Nephron (organoid): ENCODE data around the gene APEX2.

Experiments
- H3K27ac Mint-ChIP-seq, 3 experiments: 2 replicates each; pipeline ENCODE4 v1.8.0; 2020; ENCODE audit warnings: mixed read lengths in 3 of 3, mild to moderate bottlenecking in 2 of 3, moderate library complexity in 1 of 3
- H3K27me3 Mint-ChIP-seq: 2 replicates; pipeline ENCODE4 v1.8.0; 2021; ENCODE audit warnings: low read depth, mild to moderate bottlenecking, moderate library complexity, mixed read lengths
- H3K36me3 Mint-ChIP-seq: 2 replicates; pipeline ENCODE4 v1.8.0; 2020; ENCODE audit warnings: low read depth, mixed read lengths
- H3K4me1 Mint-ChIP-seq: 2 replicates; pipeline ENCODE4 v1.8.0; 2020; ENCODE audit warnings: mixed read lengths
- H3K4me3 Mint-ChIP-seq, 3 experiments: 2 replicates each; pipeline ENCODE4 v1.8.0; 2020; ENCODE audit warnings: mild to moderate bottlenecking in 3 of 3, mixed read lengths in 3 of 3, moderate library complexity in 2 of 3
- H3K9me3 Mint-ChIP-seq: 2 replicates; pipeline ENCODE4 v1.8.0; 2020; ENCODE audit warnings: mixed read lengths
- TF ChIP-seq, protein P1 (sequence below), 3 experiments: fragments of 200-600 bp; sonication (generic); IDR thresholded peaks; one replicate each; pipeline ENCODE4 v1.5.0; 2021; ENCODE audit warnings: antibody characterized with exemption in 3 of 3; ENCODE audit not compliant: unreplicated experiment in 3 of 3

The APEX2 gene, protein sequence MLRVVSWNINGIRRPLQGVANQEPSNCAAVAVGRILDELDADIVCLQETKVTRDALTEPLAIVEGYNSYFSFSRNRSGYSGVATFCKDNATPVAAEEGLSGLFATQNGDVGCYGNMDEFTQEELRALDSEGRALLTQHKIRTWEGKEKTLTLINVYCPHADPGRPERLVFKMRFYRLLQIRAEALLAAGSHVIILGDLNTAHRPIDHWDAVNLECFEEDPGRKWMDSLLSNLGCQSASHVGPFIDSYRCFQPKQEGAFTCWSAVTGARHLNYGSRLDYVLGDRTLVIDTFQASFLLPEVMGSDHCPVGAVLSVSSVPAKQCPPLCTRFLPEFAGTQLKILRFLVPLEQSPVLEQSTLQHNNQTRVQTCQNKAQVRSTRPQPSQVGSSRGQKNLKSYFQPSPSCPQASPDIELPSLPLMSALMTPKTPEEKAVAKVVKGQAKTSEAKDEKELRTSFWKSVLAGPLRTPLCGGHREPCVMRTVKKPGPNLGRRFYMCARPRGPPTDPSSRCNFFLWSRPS

DNA sequence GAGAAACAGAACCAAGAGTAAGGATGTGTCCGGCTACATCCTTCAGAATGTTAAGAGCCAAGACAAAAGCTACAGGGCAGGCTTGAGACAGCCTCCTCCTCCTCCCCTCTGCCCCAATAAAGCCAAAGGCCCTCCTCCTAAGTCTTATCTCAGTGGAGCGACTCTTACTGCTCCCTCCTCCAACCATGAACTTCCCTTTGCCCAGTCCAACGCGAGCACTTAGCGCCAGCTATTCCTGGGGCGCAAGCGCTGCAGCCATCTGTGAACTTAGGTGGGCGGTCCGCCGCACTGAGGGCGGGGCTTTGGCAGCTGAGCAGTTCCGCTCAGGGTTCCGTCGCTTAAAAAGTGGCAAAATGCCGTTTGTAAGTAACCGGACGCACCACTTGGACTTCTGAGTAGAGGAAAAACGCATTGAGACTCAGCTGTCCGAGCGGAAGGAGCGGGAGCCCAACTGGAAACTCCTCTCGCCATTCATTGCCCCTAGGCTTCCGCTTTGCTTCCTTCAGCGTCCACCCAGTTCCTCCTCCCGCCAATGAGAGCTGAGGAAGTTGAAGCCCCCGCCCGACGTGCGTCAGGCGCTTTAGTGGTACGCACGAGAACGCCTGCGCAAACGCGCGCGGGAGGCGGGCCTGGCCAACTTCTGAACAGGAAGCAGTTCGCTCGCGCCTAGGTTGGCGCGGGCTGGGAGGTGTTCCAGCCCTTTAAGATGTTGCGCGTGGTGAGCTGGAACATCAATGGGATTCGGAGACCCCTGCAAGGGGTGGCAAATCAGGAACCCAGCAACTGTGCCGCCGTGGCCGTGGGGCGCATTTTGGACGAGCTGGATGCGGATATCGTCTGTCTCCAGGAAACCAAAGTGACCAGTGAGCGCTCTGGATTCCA, at the start of gene APEX2:
Gene APEX2, plus strand, starts transcription at position 647 of the 882 bp plus-strand sequence. Its CDS starts 60 bp downstream, at position 707.
- Mint-ChIP-seq H3K27me3 (no peaks in the 10 kb centered on the region), H3K9me3 (peaks cover 3% of the 10 kb centered on the region), H3K4me1 (peaks cover 29% of the 10 kb centered on the region), H3K36me3 (peaks cover 12% of the 10 kb centered on the region), H3K4me3 (peak within 1 kb of the TSS; percentile 87 to 89 (median 88)), H3K27ac (peak within 1 kb of the TSS; percentile 96 to 98 (median 97))
- TF ChIP-seq, protein P1, sequence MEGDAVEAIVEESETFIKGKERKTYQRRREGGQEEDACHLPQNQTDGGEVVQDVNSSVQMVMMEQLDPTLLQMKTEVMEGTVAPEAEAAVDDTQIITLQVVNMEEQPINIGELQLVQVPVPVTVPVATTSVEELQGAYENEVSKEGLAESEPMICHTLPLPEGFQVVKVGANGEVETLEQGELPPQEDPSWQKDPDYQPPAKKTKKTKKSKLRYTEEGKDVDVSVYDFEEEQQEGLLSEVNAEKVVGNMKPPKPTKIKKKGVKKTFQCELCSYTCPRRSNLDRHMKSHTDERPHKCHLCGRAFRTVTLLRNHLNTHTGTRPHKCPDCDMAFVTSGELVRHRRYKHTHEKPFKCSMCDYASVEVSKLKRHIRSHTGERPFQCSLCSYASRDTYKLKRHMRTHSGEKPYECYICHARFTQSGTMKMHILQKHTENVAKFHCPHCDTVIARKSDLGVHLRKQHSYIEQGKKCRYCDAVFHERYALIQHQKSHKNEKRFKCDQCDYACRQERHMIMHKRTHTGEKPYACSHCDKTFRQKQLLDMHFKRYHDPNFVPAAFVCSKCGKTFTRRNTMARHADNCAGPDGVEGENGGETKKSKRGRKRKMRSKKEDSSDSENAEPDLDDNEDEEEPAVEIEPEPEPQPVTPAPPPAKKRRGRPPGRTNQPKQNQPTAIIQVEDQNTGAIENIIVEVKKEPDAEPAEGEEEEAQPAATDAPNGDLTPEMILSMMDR (IDR thresholded peaks at IDR 0.05; ENCODE audit: unreplicated experiment in 3 of 3), result no peak

DNA sequence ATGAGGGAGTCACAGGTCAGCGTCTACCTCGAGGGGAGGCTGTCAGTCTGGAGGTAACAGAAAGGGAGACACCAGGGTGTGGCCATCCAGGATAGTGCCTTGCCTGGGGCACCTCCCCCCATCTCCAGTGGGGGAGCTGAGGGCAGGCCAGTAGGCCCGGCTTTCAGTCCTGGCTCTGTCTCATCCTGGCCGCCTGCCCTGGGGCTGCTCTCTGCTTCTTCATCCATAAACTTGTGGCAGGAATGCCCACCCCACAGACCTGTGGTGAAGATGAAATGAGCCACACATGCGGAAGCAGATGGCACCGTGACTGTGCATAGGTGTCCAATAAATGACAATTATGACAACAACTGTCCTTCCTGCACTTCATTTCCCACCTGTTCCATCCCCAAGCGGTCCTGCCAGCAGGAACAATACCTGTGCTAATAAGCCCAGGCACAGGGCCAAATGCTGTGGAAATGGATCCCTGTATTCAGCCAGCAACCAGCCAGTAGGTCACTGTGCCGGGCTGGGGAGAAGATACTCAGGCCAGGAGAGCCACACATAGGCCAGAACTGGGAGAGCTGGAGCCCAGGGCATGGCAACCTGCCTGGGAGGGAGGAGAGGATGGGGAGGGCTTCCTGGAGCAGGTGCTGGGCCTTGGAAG, 49.3 kb upstream of the APEX2 start:
- no peaks in the 10 kb centered on the region for H3K4me1 Mint-ChIP-seq
- H3K4me3 Mint-ChIP-seq, result no peak overlapping the region
- TF ChIP-seq, protein P1 (IDR thresholded peaks at IDR 0.05; ENCODE audit: unreplicated experiment in 3 of 3), result no peak
- peaks cover 15% of the 10 kb centered on the region for H3K9me3 Mint-ChIP-seq
- H3K27me3 Mint-ChIP-seq, result no peaks in the 10 kb centered on the region
- no peak overlapping the region for H3K27ac Mint-ChIP-seq
- H3K36me3 Mint-ChIP-seq, result no peaks in the 10 kb centered on the region

DNA sequence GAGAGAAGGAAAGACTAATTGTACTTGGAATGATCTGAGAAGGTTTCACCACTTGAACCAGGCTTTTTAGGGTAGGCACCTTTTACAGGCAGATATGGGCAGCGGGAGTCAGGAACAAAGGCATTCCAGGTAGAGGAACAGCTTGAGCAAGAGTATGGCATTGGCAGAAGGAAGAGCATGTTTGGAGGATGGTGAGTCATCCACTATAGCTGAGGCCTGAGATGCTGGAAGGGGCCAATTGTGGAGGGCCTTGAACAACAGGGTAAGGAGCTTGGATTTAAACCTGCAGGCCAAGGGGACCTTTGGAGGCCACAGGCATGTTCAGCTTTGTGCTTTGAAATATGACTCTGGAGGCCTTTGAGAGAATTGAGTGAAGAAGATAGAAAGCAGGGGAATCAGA, 38.4 kb upstream of the APEX2 start:
- Mint-ChIP-seq H3K4me1 (no peaks in the 10 kb centered on the region), H3K27ac (no peak overlapping the region), H3K4me3 (no peak overlapping the region), H3K36me3 (no peaks in the 10 kb centered on the region), H3K27me3 (no peaks in the 10 kb centered on the region), H3K9me3 (peaks cover 5% of the 10 kb centered on the region)
- TF ChIP-seq, protein P1 (IDR thresholded peaks at IDR 0.05; ENCODE audit: unreplicated experiment in 3 of 3), result no peak

DNA sequence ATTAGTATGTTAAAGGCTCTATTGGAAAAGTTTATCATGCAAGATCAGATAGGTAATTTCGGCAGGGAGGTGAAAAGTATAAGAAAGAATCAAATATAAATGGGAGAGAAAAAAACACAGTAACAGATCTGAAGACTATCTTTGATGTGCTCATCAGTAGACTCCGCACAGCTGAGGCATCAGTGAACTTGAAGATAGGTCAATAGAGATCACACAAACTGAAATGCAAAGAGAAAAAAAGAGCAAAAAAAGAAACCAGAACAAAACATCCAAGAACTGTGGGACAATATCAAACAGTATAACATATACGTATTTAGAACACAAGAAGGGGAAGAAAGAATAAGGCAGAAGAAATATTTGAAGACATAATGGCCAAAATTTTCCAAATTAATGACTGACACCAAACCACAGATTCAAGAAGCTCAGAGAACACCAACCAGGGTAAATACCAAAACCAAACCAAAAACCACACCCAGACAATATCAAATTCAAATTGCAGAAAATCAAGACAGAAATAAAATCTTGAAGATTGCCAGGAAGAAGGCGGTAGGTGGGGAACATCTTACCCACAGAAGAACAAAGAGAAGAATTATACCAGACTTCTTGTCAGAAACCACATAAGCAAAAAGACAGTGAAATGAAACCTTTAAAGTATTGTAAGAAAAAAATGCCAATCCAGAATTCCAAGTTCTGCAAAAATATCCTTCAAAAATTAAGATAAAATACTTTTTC, 35.2 kb upstream of the APEX2 start:
- TF ChIP-seq, protein P1 (IDR thresholded peaks at IDR 0.05; ENCODE audit: unreplicated experiment in 3 of 3), result no peak
- H3K27me3 Mint-ChIP-seq, result no peaks in the 10 kb centered on the region
- H3K9me3 Mint-ChIP-seq, result peaks cover 11% of the 10 kb centered on the region
- no peak overlapping the region for H3K27ac Mint-ChIP-seq
- H3K4me1 Mint-ChIP-seq, result no peaks in the 10 kb centered on the region
- H3K4me3 Mint-ChIP-seq, result no peak overlapping the region
- H3K36me3 Mint-ChIP-seq, result no peaks in the 10 kb centered on the region

DNA sequence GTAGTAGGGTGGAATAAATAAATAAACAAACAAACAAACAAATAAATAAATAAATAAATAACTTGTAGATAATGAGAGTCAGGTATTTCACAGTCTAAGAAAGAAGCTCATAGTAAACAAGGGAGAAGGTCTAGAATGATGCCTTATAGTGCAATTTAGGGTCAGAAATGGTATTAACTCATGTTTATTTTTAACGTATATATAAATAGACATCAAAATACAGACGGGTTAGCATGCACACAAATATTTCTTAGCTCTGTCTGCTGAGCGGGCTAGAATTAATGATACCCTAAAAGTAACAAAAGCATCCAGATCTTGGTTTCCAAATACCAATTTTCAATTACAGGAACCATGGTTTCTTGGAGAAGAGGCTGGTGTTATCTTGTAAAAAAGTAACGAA, 22.8 kb upstream of the APEX2 start:
- Mint-ChIP-seq H3K36me3 (no peaks in the 10 kb centered on the region), H3K9me3 (peaks cover 20% of the 10 kb centered on the region), H3K4me1 (no peaks in the 10 kb centered on the region), H3K27me3 (no peaks in the 10 kb centered on the region), H3K4me3 (no peak overlapping the region), H3K27ac (no peak overlapping the region)
- TF ChIP-seq, protein P1 (IDR thresholded peaks at IDR 0.05; ENCODE audit: unreplicated experiment in 3 of 3), result no peak
